ENCODE data around the gene ANG. TPM values are rescaled to one million over a fixed set of nuclear protein-coding genes. Genes with fewer than 3 reads are reported as not detected.

ANG gene
- total and polyA plus RNA-seq, 9 of the 15 experiments (the other 6 are each of a cell fraction or from before 2014, with no cell fraction given), result 0.21 to 0.73 (median 0.34) TPM; not detected in 4

GRCh38 chr14:20733684-20734429, 45.3 kb downstream of the ANG start:
- Histone ChIP-seq H3K4me2 (ENCODE audit: insufficient read depth, low read length) (no peak overlapping the region), H3K9me1 (ENCODE audit: control insufficient read depth, insufficient read depth, low read length) (no peaks in the 10 kb centered on the region), H3K4me1 (replicated peaks in 1 of 2; ENCODE audit: control insufficient read depth in 2 of 2, insufficient read depth in 2 of 2, low read length in 2 of 2) (peaks cover 0 to 3% of the 10 kb centered on the region in 2 experiments; a peak in 2 of 5 replicates), H3K79me2 (ENCODE audit: control insufficient read depth, insufficient read depth, low read length) (no peaks in the 10 kb centered on the region), H3K27ac (ENCODE audit: extremely low read depth, low read depth, low read length) (no peak overlapping the region), H3K9ac (ENCODE audit: insufficient read depth in 1 of 2, low read depth in 2 of 2, low read length in 2 of 2) (no peak overlapping the region), H3K4me3 (no peak overlapping the region), H4K20me1 (replicated peaks; ENCODE audit: control insufficient read depth, insufficient read depth, low read length) (no peaks in the 10 kb centered on the region), H2AFZ (ENCODE audit: low read depth, low read length) (no peak overlapping the region), H3K27me3 (ENCODE audit: control insufficient read depth in 2 of 2, insufficient read depth in 2 of 2, low read length in 2 of 2) (peaks cover 3 to 5% of the 10 kb centered on the region in 2 experiments; a peak in 2 of 5 replicates), H3K36me3 (ENCODE audit: control insufficient read depth, insufficient read depth, low read length) (no peaks in the 10 kb centered on the region), H3K9me3 (replicated peaks; ENCODE audit: control insufficient read depth, insufficient read depth, low read depth, low read length) (no peaks in the 10 kb centered on the region)
- FAIRE-seq (no peak), DNase-seq (ENCODE audit: extremely low read depth in 1 of 4, low spot score in 3 of 4) (no peak), ATAC-seq (no peak)
- ChIA-PET CTCF (ENCODE audit: low intra/inter-chr PET ratio) (no interaction called here), POLR2A (interaction anchor here (0.8 to 0.9 kb wide), 2 partner anchors 77 to 918 kb away, joined by 3 to 5 read pairs; no protein-coding TSS in a partner anchor)
- BruUV-seq (replicated peaks), result no TSS peak
- 0% methylated on average over 6 of the region's 6 CpGs for WGBS (ENCODE audit: insufficient coverage, low coverage, missing lambda C conversion rate)
- TF ChIP-seq NELFE (IDR thresholded peaks at IDR 0.05; ENCODE audit: insufficient read depth, insufficient read length) (no peak), YY1 (IDR thresholded peaks at IDR 0.05; ENCODE audit: borderline replicate concordance in 1 of 3, control insufficient read depth in 1 of 3, extremely low read depth in 1 of 3, insufficient read depth in 3 of 3, insufficient read length in 1 of 3, insufficient replicate concordance in 2 of 3, low read depth in 1 of 3, low read length in 2 of 3) (no peak), RFX1 (IDR thresholded peaks at IDR 0.05) (peak; percentile 78), DDX20 (tag; IDR thresholded peaks at IDR 0.05; ENCODE audit: low read depth) (no peak), ZNF274 (IDR thresholded peaks at IDR 0.05; ENCODE audit: borderline replicate concordance, low read depth, low read length) (no peak), MAZ (CRISPR knock-in tag; conservative IDR thresholded peaks at IDR 0.05 in 1 of 2, IDR thresholded peaks at IDR 0.05 in 1 of 2) (no peak), MYBL2 (IDR thresholded peaks at IDR 0.05; ENCODE audit: low read depth) (no peak), MYBL2 (CRISPR knock-in tag; IDR thresholded peaks at IDR 0.05; ENCODE audit: borderline replicate concordance) (no peak), ZNF778 (CRISPR knock-in tag; IDR thresholded peaks at IDR 0.05) (no peak)
- in situ Hi-C loops (cut with MboI) (no loop called here), intact Hi-C loops (cut with micrococcal nuclease) (no loop called here)
